ENCODE measurements around the gene PTPN3.

DNA sequence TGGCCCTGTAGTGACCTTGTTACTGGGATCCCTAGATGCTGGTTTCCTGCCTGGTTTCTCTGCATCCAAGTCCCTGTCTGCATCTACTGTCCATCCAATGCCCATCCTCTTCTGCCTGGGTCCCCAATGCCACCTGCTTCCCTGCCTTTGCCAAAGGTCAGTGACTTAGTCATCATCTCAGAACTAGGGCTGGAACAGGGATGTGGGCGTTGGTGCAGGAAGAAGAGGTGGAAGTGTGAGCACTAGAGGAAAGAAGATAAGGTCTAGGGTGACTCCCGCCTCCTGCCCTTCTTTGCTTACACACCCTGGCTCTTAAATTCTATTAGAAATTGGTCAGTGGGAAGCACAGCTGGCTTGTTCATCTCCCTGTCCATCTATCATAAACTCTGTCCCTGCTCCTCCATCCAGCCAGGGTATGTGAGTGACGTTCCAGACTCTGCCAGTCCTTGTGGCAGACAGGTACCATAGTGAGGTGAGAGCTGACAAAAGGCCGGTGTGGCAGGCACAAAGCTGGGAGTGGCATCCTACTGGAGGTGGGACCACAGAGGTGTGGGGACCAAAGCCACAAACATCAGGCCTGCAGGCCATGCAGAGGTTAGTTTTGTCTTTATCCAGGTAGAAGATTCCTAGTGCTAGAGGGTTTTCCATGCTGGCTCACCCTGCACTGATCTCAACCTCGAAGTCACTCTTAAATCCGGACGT, 9.2 kb downstream of the PTPN3 start:
- TF ChIP-seq, protein P1, sequence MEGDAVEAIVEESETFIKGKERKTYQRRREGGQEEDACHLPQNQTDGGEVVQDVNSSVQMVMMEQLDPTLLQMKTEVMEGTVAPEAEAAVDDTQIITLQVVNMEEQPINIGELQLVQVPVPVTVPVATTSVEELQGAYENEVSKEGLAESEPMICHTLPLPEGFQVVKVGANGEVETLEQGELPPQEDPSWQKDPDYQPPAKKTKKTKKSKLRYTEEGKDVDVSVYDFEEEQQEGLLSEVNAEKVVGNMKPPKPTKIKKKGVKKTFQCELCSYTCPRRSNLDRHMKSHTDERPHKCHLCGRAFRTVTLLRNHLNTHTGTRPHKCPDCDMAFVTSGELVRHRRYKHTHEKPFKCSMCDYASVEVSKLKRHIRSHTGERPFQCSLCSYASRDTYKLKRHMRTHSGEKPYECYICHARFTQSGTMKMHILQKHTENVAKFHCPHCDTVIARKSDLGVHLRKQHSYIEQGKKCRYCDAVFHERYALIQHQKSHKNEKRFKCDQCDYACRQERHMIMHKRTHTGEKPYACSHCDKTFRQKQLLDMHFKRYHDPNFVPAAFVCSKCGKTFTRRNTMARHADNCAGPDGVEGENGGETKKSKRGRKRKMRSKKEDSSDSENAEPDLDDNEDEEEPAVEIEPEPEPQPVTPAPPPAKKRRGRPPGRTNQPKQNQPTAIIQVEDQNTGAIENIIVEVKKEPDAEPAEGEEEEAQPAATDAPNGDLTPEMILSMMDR (conservative IDR thresholded peaks at IDR 0.05) = no peak
- TF ChIP-seq ZFX (IDR thresholded peaks at IDR 0.05) = no peak

Measured in C4-2B (cell line).